Measurements from ENCODE around the gene ATG10. TPM values are rescaled to one million over a fixed set of nuclear protein-coding genes. Genes with fewer than 3 reads are reported as not detected.

Gene ATG10
- total and polyA plus RNA-seq, 9 donors, result 7.4 to 10.7 (median 9.0) TPM

DNA sequence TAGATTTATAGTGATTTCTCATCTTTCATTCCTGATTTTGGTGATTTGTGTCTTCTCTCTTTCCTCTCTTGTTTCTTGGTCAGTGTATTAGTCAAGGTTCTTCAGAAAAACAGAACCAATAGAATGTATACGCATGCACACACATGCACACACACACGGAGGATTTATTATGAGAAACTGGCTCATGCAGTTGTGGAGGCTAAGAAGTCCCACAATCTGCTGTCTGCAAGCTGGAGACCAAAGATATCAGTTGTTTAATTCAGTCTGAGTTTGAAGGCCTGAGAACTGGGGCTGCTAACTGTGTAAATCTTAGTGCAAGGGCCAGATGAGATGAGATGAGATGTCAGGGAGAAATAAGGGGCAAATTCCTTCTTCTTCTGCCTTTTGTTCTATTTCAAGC is 312.1 kb downstream of the ATG10 start:
- WGBS (ENCODE audit: insufficient coverage), result no CpG with 5 or more reads among the region's 2 CpGs
- H3K9me3 ChIP-seq (replicated peaks; ENCODE audit: control insufficient read depth, low read depth, low read length), result no peaks in the 10 kb centered on the region
- no peak for DNase-seq
- peaks cover 2% of the 10 kb centered on the region for H3K4me1 ChIP-seq (ENCODE audit: control insufficient read depth, insufficient read depth, low read length)
- H3K4me3 ChIP-seq (ENCODE audit: low read length), result no peak overlapping the region
- no peaks in the 10 kb centered on the region for H3K27me3 ChIP-seq (ENCODE audit: control insufficient read depth, insufficient read depth, low read length)
- H3K27ac ChIP-seq (ENCODE audit: low read length), result no peak overlapping the region
- no peaks in the 10 kb centered on the region for H3K36me3 ChIP-seq (ENCODE audit: control insufficient read depth, insufficient read depth, low read length)

DNA sequence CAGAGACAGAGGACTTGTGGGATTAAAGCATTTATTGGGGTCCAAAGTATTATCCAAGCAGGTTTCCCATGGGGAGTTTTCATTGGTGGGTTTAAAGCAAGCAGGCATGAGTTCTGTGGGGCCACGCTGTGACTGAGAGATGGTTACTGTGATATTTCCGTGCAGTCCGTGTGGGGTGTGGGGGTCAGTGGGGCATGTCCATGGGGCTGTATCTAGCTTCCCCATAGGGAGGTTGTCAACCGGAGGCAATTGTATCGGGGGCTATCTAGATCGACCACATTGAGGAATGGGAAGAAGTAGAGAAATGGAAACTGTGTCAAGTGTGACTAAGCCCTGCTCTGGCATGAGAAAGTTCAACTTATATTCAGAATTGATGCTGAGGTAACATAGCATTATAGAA is 313.4 kb downstream of the ATG10 start:
- Histone ChIP-seq H3K4me1 (ENCODE audit: control insufficient read depth, insufficient read depth, low read length) (no peaks in the 10 kb centered on the region), H3K4me3 (ENCODE audit: low read length) (no peak overlapping the region), H3K27ac (ENCODE audit: low read length) (no peak overlapping the region), H3K9me3 (replicated peaks; ENCODE audit: control insufficient read depth, low read depth, low read length) (no peaks in the 10 kb centered on the region), H3K36me3 (ENCODE audit: control insufficient read depth, insufficient read depth, low read length) (no peaks in the 10 kb centered on the region), H3K27me3 (ENCODE audit: control insufficient read depth, insufficient read depth, low read length) (no peaks in the 10 kb centered on the region)
- 86% methylated on average over 2 of the region's 6 CpGs for whole genome bisulfite sequencing (ENCODE audit: insufficient coverage)
- no peak for DNase-seq

DNA sequence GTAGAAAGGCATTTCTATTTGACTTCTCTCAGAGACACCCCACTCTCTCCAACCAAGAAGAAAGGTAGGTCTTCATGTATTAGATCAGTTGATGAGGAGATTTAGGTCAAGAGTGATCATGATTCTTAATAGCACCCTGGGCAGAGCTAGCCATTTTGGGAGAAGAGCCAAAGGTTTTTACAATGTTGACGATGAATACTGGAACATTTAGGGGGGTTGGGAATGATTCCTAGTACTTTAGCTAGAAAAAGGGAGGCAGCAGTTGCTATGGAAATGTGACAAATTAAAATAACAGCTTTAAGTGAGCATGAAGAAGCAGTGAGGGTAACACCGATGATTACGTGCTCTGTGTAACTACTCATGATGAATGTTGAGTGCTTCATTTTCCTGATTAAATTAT is 315.8 kb downstream of the ATG10 start:
- Histone ChIP-seq H3K4me1 (ENCODE audit: control insufficient read depth, insufficient read depth, low read length) (no peaks in the 10 kb centered on the region), H3K4me3 (ENCODE audit: low read length) (no peak overlapping the region), H3K27me3 (ENCODE audit: control insufficient read depth, insufficient read depth, low read length) (no peaks in the 10 kb centered on the region), H3K9me3 (replicated peaks; ENCODE audit: control insufficient read depth, low read depth, low read length) (no peaks in the 10 kb centered on the region), H3K27ac (ENCODE audit: low read length) (no peak overlapping the region), H3K36me3 (ENCODE audit: control insufficient read depth, insufficient read depth, low read length) (no peaks in the 10 kb centered on the region)
- no peak for DNase-seq
- 38% methylated on average over 1 of the region's 3 CpGs for WGBS (ENCODE audit: insufficient coverage)

DNA sequence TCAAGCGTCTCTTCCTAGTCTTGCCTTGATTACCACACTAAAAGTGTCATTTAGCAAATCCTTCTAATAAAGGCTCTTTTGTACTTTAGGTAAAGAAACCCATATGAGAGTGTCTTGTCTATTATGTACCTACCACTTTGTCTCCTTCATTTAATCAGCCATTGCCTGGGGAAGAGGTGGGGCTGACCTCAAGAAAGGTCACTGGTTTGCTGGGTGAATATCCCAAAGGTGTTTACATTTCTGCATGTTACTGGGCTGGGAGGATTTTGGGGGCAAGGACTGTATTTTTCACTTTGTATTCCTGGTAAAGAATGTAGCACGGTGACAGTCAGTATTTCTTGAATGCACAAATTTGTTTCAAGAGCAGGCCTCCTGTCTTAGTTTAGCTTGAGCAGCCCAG is 318.2 kb downstream of the ATG10 start:
- Histone ChIP-seq H3K27me3 (ENCODE audit: control insufficient read depth, insufficient read depth, low read length) (no peaks in the 10 kb centered on the region), H3K9me3 (replicated peaks; ENCODE audit: control insufficient read depth, low read depth, low read length) (no peaks in the 10 kb centered on the region), H3K4me3 (ENCODE audit: low read length) (no peak overlapping the region), H3K36me3 (ENCODE audit: control insufficient read depth, insufficient read depth, low read length) (no peaks in the 10 kb centered on the region), H3K4me1 (ENCODE audit: control insufficient read depth, insufficient read depth, low read length) (no peaks in the 10 kb centered on the region), H3K27ac (ENCODE audit: low read length) (no peak overlapping the region)
- WGBS (ENCODE audit: insufficient coverage), result 83% methylated on average over 1 of the region's 2 CpGs
- no peak for DNase-seq

DNA sequence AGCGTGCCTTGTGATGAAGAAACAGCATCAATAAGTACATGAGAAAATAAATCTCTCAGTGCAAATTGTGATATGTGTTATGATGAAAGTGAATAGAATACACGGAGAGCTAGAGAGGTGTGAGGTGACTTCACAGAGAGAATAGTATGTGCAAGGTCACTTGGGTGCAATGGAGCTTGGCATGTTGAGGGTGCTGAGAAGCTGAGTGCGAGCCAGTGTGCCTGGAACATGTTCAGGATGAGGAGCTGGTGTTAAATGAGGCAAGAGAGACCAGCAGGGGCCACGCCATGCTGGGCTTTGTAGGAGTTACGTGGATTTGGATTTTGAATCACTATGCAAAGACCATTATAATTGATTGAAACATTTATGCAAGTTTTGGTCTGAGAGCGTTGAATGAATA is 319.1 kb downstream of the ATG10 start:
- H3K36me3 ChIP-seq (ENCODE audit: control insufficient read depth, insufficient read depth, low read length), result no peaks in the 10 kb centered on the region
- no peak overlapping the region for H3K4me3 ChIP-seq (ENCODE audit: low read length)
- H3K27ac ChIP-seq (ENCODE audit: low read length), result no peak overlapping the region
- no peak for DNase-seq
- no peaks in the 10 kb centered on the region for H3K4me1 ChIP-seq (ENCODE audit: control insufficient read depth, insufficient read depth, low read length)
- H3K9me3 ChIP-seq (replicated peaks; ENCODE audit: control insufficient read depth, low read depth, low read length), result no peaks in the 10 kb centered on the region
- no peaks in the 10 kb centered on the region for H3K27me3 ChIP-seq (ENCODE audit: control insufficient read depth, insufficient read depth, low read length)
- WGBS (ENCODE audit: insufficient coverage), result 94% methylated on average over 3 of the region's 6 CpGs

DNA sequence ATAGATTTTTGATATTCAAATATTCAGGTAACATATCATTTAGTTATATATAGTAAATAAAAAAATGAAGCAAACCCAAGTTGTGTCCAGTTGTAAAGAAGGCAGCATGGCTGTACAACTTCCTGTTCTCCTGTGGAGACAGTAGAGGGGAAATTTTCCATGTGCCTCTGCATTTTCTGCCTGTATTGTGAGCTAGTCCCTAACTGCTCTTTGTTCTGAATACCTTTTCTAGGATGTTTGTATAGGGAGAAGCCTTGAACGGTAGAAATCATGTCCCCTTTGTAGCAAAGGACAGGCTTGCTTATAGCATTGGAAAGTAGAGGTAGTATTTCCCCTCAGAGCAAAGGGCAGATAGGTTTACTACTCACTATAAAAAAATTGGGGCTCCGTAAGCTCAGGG is 319.6 kb downstream of the ATG10 start:
- no peak for DNase-seq
- H3K9me3 ChIP-seq (replicated peaks; ENCODE audit: control insufficient read depth, low read depth, low read length), result no peaks in the 10 kb centered on the region
- WGBS (ENCODE audit: insufficient coverage), result no CpG with 5 or more reads among the region's 2 CpGs
- no peaks in the 10 kb centered on the region for H3K36me3 ChIP-seq (ENCODE audit: control insufficient read depth, insufficient read depth, low read length)
- no peaks in the 10 kb centered on the region for H3K4me1 ChIP-seq (ENCODE audit: control insufficient read depth, insufficient read depth, low read length)
- no peak overlapping the region for H3K27ac ChIP-seq (ENCODE audit: low read length)
- no peaks in the 10 kb centered on the region for H3K27me3 ChIP-seq (ENCODE audit: control insufficient read depth, insufficient read depth, low read length)
- no peak overlapping the region for H3K4me3 ChIP-seq (ENCODE audit: low read length)

DNA sequence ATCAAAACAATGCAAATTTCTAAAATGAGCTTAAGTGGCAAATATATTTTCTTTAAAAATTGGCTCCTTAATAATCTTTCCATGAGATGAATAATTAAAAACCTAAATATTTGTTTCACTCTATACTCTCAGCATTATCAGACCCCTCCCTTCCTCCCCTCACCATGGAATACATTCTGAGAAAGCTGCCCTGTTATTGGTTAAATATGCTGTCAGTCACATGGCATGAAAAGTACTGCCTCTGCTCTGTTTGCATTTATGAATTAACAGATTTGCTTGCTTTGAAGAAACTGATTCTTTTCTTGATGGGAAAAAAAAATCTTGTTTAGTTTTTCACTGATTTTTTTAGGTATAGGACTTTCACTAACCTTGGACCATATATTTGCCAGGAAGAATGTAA is 323.3 kb downstream of the ATG10 start:
- Histone ChIP-seq H3K27ac (ENCODE audit: low read length) (no peak overlapping the region), H3K4me3 (ENCODE audit: low read length) (no peak overlapping the region), H3K36me3 (ENCODE audit: control insufficient read depth, insufficient read depth, low read length) (no peaks in the 10 kb centered on the region), H3K27me3 (ENCODE audit: control insufficient read depth, insufficient read depth, low read length) (no peaks in the 10 kb centered on the region), H3K4me1 (ENCODE audit: control insufficient read depth, insufficient read depth, low read length) (no peaks in the 10 kb centered on the region), H3K9me3 (replicated peaks; ENCODE audit: control insufficient read depth, low read depth, low read length) (no peaks in the 10 kb centered on the region)
- no peak for DNase-seq

DNA sequence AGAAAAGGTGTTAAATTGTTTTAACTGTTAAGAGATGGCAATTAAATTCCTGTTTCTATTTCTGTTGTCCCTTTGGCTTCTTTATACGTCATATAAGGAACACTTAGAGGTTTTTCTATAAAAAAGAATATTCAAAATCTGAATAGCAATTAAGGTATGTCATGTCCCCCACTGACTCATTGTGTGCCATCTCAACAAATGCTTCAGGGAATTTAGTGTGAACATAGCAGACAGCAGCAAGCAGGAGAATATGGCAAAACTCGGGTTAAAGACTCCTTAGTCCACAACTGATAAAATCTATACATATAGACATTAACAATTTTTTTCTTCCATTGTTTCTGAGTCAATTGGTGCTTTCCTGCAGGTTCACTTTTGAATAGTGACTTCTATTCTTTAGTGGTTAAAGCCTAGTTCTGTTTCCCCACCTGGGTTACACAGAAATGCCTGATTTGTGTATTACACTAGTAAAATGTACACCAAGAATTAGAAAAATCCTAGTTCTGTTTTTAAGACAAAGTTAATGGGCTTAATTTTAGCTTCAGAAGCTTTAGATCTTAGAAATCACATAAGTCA is 324.2 kb downstream of the ATG10 start:
- Histone ChIP-seq H3K4me3 (ENCODE audit: low read length) (no peak overlapping the region), H3K36me3 (ENCODE audit: control insufficient read depth, insufficient read depth, low read length) (no peaks in the 10 kb centered on the region), H3K9me3 (replicated peaks; ENCODE audit: control insufficient read depth, low read depth, low read length) (no peaks in the 10 kb centered on the region), H3K4me1 (ENCODE audit: control insufficient read depth, insufficient read depth, low read length) (no peaks in the 10 kb centered on the region), H3K27ac (ENCODE audit: low read length) (no peak overlapping the region), H3K27me3 (ENCODE audit: control insufficient read depth, insufficient read depth, low read length) (no peaks in the 10 kb centered on the region)
- no peak for DNase-seq
- no CpG with 5 or more reads among the region's 2 CpGs for WGBS (ENCODE audit: insufficient coverage)

DNA sequence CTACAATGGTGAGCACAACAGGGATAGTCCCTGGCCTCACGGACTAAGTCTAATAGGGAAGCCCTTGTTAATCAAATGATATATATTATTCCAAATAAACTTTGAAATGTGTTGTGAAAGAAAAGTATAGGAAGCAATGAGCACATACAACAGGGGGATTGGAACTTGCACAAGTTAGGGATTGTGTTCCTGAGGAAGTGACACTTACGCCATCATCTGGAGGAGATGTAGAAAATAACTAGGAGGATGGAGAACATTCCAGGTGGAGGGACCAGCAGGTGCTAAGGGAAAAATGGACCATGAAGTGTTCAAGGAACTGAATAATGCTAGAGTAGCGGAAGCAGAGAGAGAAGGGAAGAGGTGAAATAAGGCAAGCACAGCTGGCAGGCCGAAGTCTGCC is 325.1 kb downstream of the ATG10 start:
- no peaks in the 10 kb centered on the region for H3K27me3 ChIP-seq (ENCODE audit: control insufficient read depth, insufficient read depth, low read length)
- H3K9me3 ChIP-seq (replicated peaks; ENCODE audit: control insufficient read depth, low read depth, low read length), result no peaks in the 10 kb centered on the region
- DNase-seq, result no peak
- no peak overlapping the region for H3K4me3 ChIP-seq (ENCODE audit: low read length)
- 83% methylated on average over 2 of the region's 4 CpGs for WGBS (ENCODE audit: insufficient coverage)
- H3K4me1 ChIP-seq (ENCODE audit: control insufficient read depth, insufficient read depth, low read length), result no peaks in the 10 kb centered on the region
- no peak overlapping the region for H3K27ac ChIP-seq (ENCODE audit: low read length)
- H3K36me3 ChIP-seq (ENCODE audit: control insufficient read depth, insufficient read depth, low read length), result no peaks in the 10 kb centered on the region

DNA sequence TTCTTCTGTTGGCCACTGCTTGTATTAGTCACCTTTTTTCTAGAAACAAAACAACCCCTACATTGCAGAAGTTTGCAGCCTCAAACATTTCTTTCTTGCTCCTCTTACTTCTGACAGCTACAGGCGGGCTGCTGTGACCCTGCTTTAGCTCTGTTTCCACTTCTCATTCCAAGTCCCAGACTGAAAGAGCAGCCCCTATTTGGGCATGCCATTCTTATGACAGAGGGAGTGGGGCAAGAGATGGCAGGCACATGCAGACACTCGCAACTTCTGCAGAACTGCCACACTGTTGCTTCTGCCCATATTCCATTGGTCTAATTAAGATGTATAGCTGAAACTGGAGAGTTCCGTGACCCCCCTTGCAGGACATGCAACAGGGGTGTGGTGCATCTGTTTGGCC is 325.9 kb downstream of the ATG10 start:
- H3K4me3 ChIP-seq (ENCODE audit: low read length), result no peak overlapping the region
- no peaks in the 10 kb centered on the region for H3K9me3 ChIP-seq (replicated peaks; ENCODE audit: control insufficient read depth, low read depth, low read length)
- H3K4me1 ChIP-seq (ENCODE audit: control insufficient read depth, insufficient read depth, low read length), result no peaks in the 10 kb centered on the region
- WGBS (ENCODE audit: insufficient coverage), result 75% methylated on average over 1 of the region's 3 CpGs
- no peaks in the 10 kb centered on the region for H3K27me3 ChIP-seq (ENCODE audit: control insufficient read depth, insufficient read depth, low read length)
- H3K27ac ChIP-seq (ENCODE audit: low read length), result no peak overlapping the region
- H3K36me3 ChIP-seq (ENCODE audit: control insufficient read depth, insufficient read depth, low read length), result no peaks in the 10 kb centered on the region
- no peak for DNase-seq

DNA sequence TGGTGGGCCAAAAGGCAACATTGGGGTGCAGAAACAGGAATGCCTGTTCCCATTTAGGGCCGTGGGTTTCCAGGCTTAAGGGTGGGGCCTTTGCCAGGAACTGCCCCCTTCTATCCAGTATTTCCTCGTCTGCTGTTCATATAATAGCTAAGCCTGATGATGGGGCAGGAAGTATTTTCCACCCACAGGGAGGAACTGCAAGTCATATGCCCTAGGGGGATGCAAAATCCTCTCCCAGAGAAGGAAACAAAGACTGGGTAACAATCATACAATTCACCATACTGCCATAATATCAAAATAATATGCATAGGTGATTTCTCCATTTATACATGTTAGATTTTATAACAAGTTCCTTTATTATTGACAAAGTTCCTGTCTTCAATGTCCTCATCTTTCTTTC is 326.8 kb downstream of the ATG10 start:
- no peaks in the 10 kb centered on the region for H3K9me3 ChIP-seq (replicated peaks; ENCODE audit: control insufficient read depth, low read depth, low read length)
- no peak overlapping the region for H3K4me3 ChIP-seq (ENCODE audit: low read length)
- H3K27ac ChIP-seq (ENCODE audit: low read length), result no peak overlapping the region
- no peaks in the 10 kb centered on the region for H3K36me3 ChIP-seq (ENCODE audit: control insufficient read depth, insufficient read depth, low read length)
- no peaks in the 10 kb centered on the region for H3K4me1 ChIP-seq (ENCODE audit: control insufficient read depth, insufficient read depth, low read length)
- DNase-seq, result no peak
- WGBS (ENCODE audit: insufficient coverage), result no CpG with 5 or more reads among the region's 2 CpGs
- H3K27me3 ChIP-seq (ENCODE audit: control insufficient read depth, insufficient read depth, low read length), result no peaks in the 10 kb centered on the region
